Mesenchymal stem cell (in vitro differentiated cells and primary cell): Measurements from ENCODE around the gene MANF.

Experiments used
- DNase-seq: peaks from one replicate; pipeline ENCODE4 v3.0.0-alpha.2; 2013
- H2AFZ ChIP-seq: one replicate; pipeline ENCODE4 v1.6.1; 2013; ENCODE audit warnings: low read depth, mild to moderate bottlenecking, control low read depth, inconsistent platforms, low read length, moderate library complexity
- H2AK5ac ChIP-seq: 2 replicates; pipeline ENCODE4 v1.6.1; 2013; ENCODE audit warnings: low read length, moderate library complexity, mild to moderate bottlenecking, inconsistent platforms; ENCODE audit not compliant: severe bottlenecking
- H2BK120ac ChIP-seq: one replicate; pipeline ENCODE4 v1.6.1; 2013; ENCODE audit warnings: low read depth, mild to moderate bottlenecking, inconsistent platforms, low read length, moderate library complexity
- H2BK12ac ChIP-seq, 2 experiments: one replicate each; pipeline ENCODE4 v1.6.1; 2013; ENCODE audit warnings: inconsistent platforms in 2 of 2, low read length in 2 of 2, mild to moderate bottlenecking in 2 of 2, moderate library complexity in 2 of 2, control low read depth in 1 of 2
- H2BK15ac ChIP-seq: one replicate; pipeline ENCODE4 v1.6.1; 2013; ENCODE audit warnings: mild to moderate bottlenecking, low read depth, inconsistent platforms; ENCODE audit not compliant: poor library complexity, severe bottlenecking
- H2BK5ac ChIP-seq: 2 replicates; pipeline ENCODE4 v1.6.1; 2013; ENCODE audit warnings: low read depth, mild to moderate bottlenecking, low read length, control low read depth, inconsistent platforms; ENCODE audit not compliant: poor library complexity, severe bottlenecking
- H3K14ac ChIP-seq, 2 experiments: one replicate each; pipeline ENCODE4 v1.6.1; 2013; ENCODE audit warnings: inconsistent platforms in 2 of 2, low read length in 2 of 2, control low read depth in 1 of 2, mild to moderate bottlenecking in 1 of 2, moderate library complexity in 1 of 2
- H3K18ac ChIP-seq, 2 experiments: one replicate each; pipeline ENCODE4 v1.6.1; 2013; ENCODE audit warnings: inconsistent platforms in 2 of 2, low read length in 2 of 2, control low read depth in 1 of 2, low read depth in 1 of 2, mild to moderate bottlenecking in 1 of 2
- H3K23ac ChIP-seq, 2 experiments: one replicate each; pipeline ENCODE4 v1.6.1; 2013; ENCODE audit warnings: inconsistent platforms in 2 of 2, low read length in 2 of 2, mild to moderate bottlenecking in 2 of 2, moderate library complexity in 2 of 2, control low read depth in 1 of 2
- H3K27ac ChIP-seq: 2 replicates; pipeline ENCODE4 v1.5.1; 2013; ENCODE audit warnings: mild to moderate bottlenecking, moderate library complexity, low read length, control low read depth, inconsistent platforms; ENCODE audit not compliant: poor library complexity, severe bottlenecking
- H3K27me3 ChIP-seq, 2 experiments: 2 replicates each; pipeline versions ENCODE4 v1.6.1 to v1.7.0; 2013; ENCODE audit warnings: low read length in 2 of 2, mild to moderate bottlenecking in 2 of 2, moderate library complexity in 2 of 2, control low read depth in 1 of 2, inconsistent platforms in 1 of 2; ENCODE audit not compliant: control insufficient read depth in 1 of 2, insufficient read depth in 1 of 2
- H3K36me3 ChIP-seq, 2 experiments: 2 replicates each; pipeline versions ENCODE4 v1.6.1 to v1.7.0; 2013; ENCODE audit warnings: low read length in 2 of 2, control low read depth in 1 of 2, inconsistent platforms in 1 of 2, low read depth in 1 of 2, mild to moderate bottlenecking in 1 of 2; ENCODE audit not compliant: insufficient read depth in 2 of 2, control insufficient read depth in 1 of 2
- H3K4ac ChIP-seq, 2 experiments: one replicate each; pipeline ENCODE4 v1.6.1; 2013; ENCODE audit warnings: inconsistent platforms in 2 of 2, low read length in 2 of 2, mild to moderate bottlenecking in 2 of 2, moderate library complexity in 2 of 2, control low read depth in 1 of 2, low read depth in 1 of 2
- H3K4me1 ChIP-seq: 2 replicates; pipeline ENCODE4 v1.6.1; 2013; ENCODE audit warnings: low read depth, low read length, control low read depth; ENCODE audit not compliant: control insufficient read depth, insufficient read depth
- H3K4me2 ChIP-seq: 2 replicates; pipeline ENCODE4 v1.6.1; 2013; ENCODE audit warnings: low read length, mild to moderate bottlenecking, inconsistent platforms; ENCODE audit not compliant: poor library complexity, severe bottlenecking
- H3K4me3 ChIP-seq, 2 experiments: 2 replicates each; pipeline versions ENCODE4 v1.5.1 to v1.7.0; 2013; ENCODE audit warnings: low read length in 2 of 2, mild to moderate bottlenecking in 2 of 2, control low read depth in 1 of 2, low read depth in 1 of 2; ENCODE audit not compliant: insufficient read depth in 1 of 2
- H3K79me1 ChIP-seq: replicated peaks from 2 replicates; pipeline ENCODE4 v1.6.1; 2013; ENCODE audit warnings: mild to moderate bottlenecking, control low read depth, low read length, inconsistent platforms; ENCODE audit not compliant: poor library complexity, severe bottlenecking
- H3K9ac ChIP-seq: 2 replicates; pipeline ENCODE4 v1.7.0; 2013; ENCODE audit warnings: mild to moderate bottlenecking, low read length, moderate library complexity
- H3K9me3 ChIP-seq: 2 replicates; pipeline ENCODE4 v1.7.0; 2013; ENCODE audit warnings: mild to moderate bottlenecking, low read length; ENCODE audit not compliant: control insufficient read depth
- H4K8ac ChIP-seq: one replicate; pipeline ENCODE4 v1.6.1; 2013; ENCODE audit warnings: inconsistent platforms, mild to moderate bottlenecking, low read length, moderate library complexity
- H4K91ac ChIP-seq: one replicate; pipeline ENCODE4 v1.6.1; 2013; ENCODE audit warnings: mild to moderate bottlenecking, low read length, inconsistent platforms
- WGBS: methylation state at CpG from one replicate; pipeline ENCODE4 v1.1.7; 2013; ENCODE audit warnings: mixed read lengths; 5-methylcytosine and 5-hydroxymethylcytosine counted together

MANF gene

DNA sequence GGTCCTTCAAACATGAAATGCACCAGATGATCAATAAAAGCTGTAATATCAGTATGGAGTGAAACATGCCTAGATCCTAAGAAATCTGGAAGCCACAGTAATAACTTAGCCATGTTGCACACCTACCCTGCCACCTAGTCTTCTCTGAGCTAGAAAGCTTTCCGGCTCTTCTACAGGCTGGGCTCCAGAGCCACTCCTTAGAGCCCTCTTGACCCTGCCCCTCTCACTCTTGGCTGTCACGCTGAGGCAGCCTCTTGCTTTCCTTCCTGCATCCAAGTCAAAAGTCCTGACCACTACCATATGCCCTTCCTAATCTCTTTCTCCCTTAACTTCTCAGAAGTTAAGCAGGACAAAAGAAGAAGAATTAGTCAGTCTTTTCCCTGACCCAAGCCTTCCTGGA, 23.7 kb downstream of the MANF start:
- no peaks in the 10 kb centered on the region for H3K4me1 ChIP-seq
- no peak for DNase-seq
- 72% methylated on average over 2 of the region's 2 CpGs for WGBS

GRCh38 chr3:51422211-51422610, 37.1 kb downstream of the MANF start:
- Histone ChIP-seq H3K36me3 (peaks cover 22 to 54% of the 10 kb centered on the region in 2 experiments), H3K4me1 (no peaks in the 10 kb centered on the region), H3K18ac (no peak overlapping the region), H4K8ac (no peak overlapping the region), H3K4me2 (no peak overlapping the region), H3K27ac (no peak overlapping the region), H4K91ac (no peak overlapping the region), H3K4me3 (no peak overlapping the region), H3K4ac (no peak overlapping the region), H3K23ac (no peak overlapping the region), H3K27me3 (no peaks in the 10 kb centered on the region), H3K14ac (no peak overlapping the region), H2BK5ac (no peak overlapping the region), H3K79me1 (peaks cover 8% of the 10 kb centered on the region), H3K9ac (no peak overlapping the region), H2BK12ac (no peak overlapping the region), H2BK15ac (no peak overlapping the region), H2AFZ (no peak overlapping the region), H2AK5ac (no peak overlapping the region), H3K9me3 (no peaks in the 10 kb centered on the region), H2BK120ac (no peak overlapping the region)
- WGBS: 100% methylated on average over 2 of the region's 3 CpGs
- DNase-seq: no peak

More for the DNA sequence above, 23.7 kb downstream of the MANF start:
- Histone ChIP-seq H3K18ac (no peak overlapping the region), H4K8ac (no peak overlapping the region), H3K27me3 (no peaks in the 10 kb centered on the region), H3K23ac (no peak overlapping the region), H2BK15ac (no peak overlapping the region), H3K4me2 (no peak overlapping the region), H3K79me1 (peaks cover 23% of the 10 kb centered on the region), H2BK12ac (no peak overlapping the region), H2BK120ac (no peak overlapping the region), H2AFZ (no peak overlapping the region), H3K9ac (no peak overlapping the region), H3K27ac (no peak overlapping the region), H3K14ac (no peak overlapping the region), H3K4me3 (no peak overlapping the region), H2BK5ac (no peak overlapping the region), H4K91ac (no peak overlapping the region), H3K4ac (no peak overlapping the region), H2AK5ac (no peak overlapping the region), H3K9me3 (no peaks in the 10 kb centered on the region), H3K36me3 (peaks cover 15 to 69% of the 10 kb centered on the region in 2 experiments)

- Histone ChIP-seq H3K27ac (no peak overlapping the region), H4K8ac (no peak overlapping the region), H2BK15ac (no peak overlapping the region), H3K4me2 (no peak overlapping the region), H4K91ac (no peak overlapping the region), H3K4me1 (no peaks in the 10 kb centered on the region), H3K4ac (no peak overlapping the region), H2AFZ (no peak overlapping the region), H3K18ac (no peak overlapping the region), H2BK12ac (no peak overlapping the region), H3K9ac (no peak overlapping the region), H2BK5ac (no peak overlapping the region), H2BK120ac (no peak overlapping the region), H3K36me3 (peaks cover 11 to 46% of the 10 kb centered on the region in 2 experiments), H3K4me3 (no peak overlapping the region), H3K9me3 (no peaks in the 10 kb centered on the region), H3K27me3 (no peaks in the 10 kb centered on the region), H3K14ac (no peak overlapping the region), H3K23ac (no peak overlapping the region), H3K79me1 (peaks cover 5% of the 10 kb centered on the region), H2AK5ac (no peak overlapping the region)
- no peak for DNase-seq
- WGBS: 80% methylated on average over 1 of the region's 4 CpGs
These were observed 41.8 kb downstream of the MANF start for GRCh38 chr3:51426921-51427320.

DNA sequence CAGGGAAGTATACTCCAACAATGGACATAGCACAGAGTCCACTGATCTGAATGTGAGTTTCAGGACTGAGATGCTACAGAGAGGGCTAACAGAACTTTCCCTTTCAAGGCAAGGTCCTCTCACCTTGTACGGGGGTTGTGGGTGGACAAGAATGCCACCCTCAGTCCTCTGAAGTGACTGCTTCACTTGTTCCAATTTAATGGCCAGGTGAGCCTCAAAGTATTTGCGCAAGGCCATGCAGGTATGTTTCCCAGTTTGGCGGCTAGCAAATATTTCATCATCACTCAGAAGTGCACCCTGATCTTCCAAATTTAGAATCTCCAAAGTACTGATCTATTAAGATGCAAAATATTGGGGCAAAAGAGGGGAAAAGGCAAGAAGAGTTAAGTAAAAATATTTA, 44.0 kb downstream of the MANF start:
- no peak overlapping the region for H2BK12ac ChIP-seq
- WGBS: 100% methylated on average over 1 of the region's 3 CpGs
- no peak overlapping the region for H3K27ac ChIP-seq

More for the DNA sequence above, 44.0 kb downstream of the MANF start:
- H2BK5ac ChIP-seq: no peak overlapping the region
- H4K8ac ChIP-seq: no peak overlapping the region
- no peak overlapping the region for H2AFZ ChIP-seq
- no peak overlapping the region for H3K4ac ChIP-seq
- no peak overlapping the region for H3K18ac ChIP-seq
- H3K27me3 ChIP-seq: no peaks in the 10 kb centered on the region
- H2BK15ac ChIP-seq: no peak overlapping the region
- H3K14ac ChIP-seq: no peak overlapping the region
- H3K79me1 ChIP-seq: peaks cover 10% of the 10 kb centered on the region
- H3K4me2 ChIP-seq: no peak overlapping the region
- H2AK5ac ChIP-seq: no peak overlapping the region
- no peak overlapping the region for H3K23ac ChIP-seq
- H3K36me3 ChIP-seq: peaks cover 19 to 45% of the 10 kb centered on the region in 2 experiments
- no peak overlapping the region for H3K4me3 ChIP-seq
- DNase-seq: no peak
- no peaks in the 10 kb centered on the region for H3K9me3 ChIP-seq
- H3K4me1 ChIP-seq: no peaks in the 10 kb centered on the region
- H4K91ac ChIP-seq: no peak overlapping the region
- H3K9ac ChIP-seq: no peak overlapping the region
- no peak overlapping the region for H2BK120ac ChIP-seq
